Glutamatergic neuron (in vitro differentiated cells): ENCODE measurements around the gene DDX4. TPM values are rescaled to one million over a fixed set of nuclear protein-coding genes. Genes with fewer than 3 reads are reported as not detected.

Experiments used
- DNase-seq: peaks from one replicate; pipeline ENCODE4 v3.0.0; 2022
- H3K27ac Mint-ChIP-seq: one replicate; pipeline ENCODE4 v1.8.0; 2020; ENCODE audit warnings: mild to moderate bottlenecking, mixed read lengths, inconsistent platforms; ENCODE audit not compliant: unreplicated experiment
- H3K27me3 Mint-ChIP-seq: one replicate; pipeline ENCODE4 v1.8.0; 2020; ENCODE audit warnings: mild to moderate bottlenecking, moderate library complexity, mixed read lengths, inconsistent platforms; ENCODE audit not compliant: unreplicated experiment
- H3K36me3 Mint-ChIP-seq: one replicate; pipeline ENCODE4 v1.8.0; 2020; ENCODE audit warnings: mild to moderate bottlenecking, mixed read lengths, inconsistent platforms; ENCODE audit not compliant: unreplicated experiment
- H3K4me1 Mint-ChIP-seq: one replicate; pipeline ENCODE4 v1.8.0; 2020; ENCODE audit warnings: mild to moderate bottlenecking, low read depth, mixed read lengths, inconsistent platforms; ENCODE audit not compliant: unreplicated experiment
- H3K4me3 Mint-ChIP-seq: one replicate; pipeline ENCODE4 v1.8.0; 2020; ENCODE audit warnings: mild to moderate bottlenecking, mixed read lengths, inconsistent platforms; ENCODE audit not compliant: unreplicated experiment
- H3K9me3 Mint-ChIP-seq: one replicate; pipeline ENCODE4 v1.8.0; 2020; ENCODE audit warnings: mild to moderate bottlenecking, moderate library complexity, mixed read lengths, inconsistent platforms; ENCODE audit not compliant: unreplicated experiment
- CTCF ChIP-seq: fragments of 200-600 bp; sonication (generic); IDR thresholded peaks from one replicate; pipeline ENCODE4 v1.5.0; 2021; ENCODE audit not compliant: partially characterized antibody, unreplicated experiment
- total RNA-seq: library from RNA; stranded (reverse); fragmentation: NEBNext Ultra II Directional; extraction: Animal tissue kit (Norgen Biotek cat#: 25700); gene quantifications from one replicate; pipeline ENCODE4 v1.2.1, GENCODE V29; 2021; ENCODE audit not compliant: unreplicated experiment

DDX4 gene
- total RNA-seq, 1 donor from 2014 or later: 0.27 TPM

GRCh38 chr5:55731848-55732247 is 6.0 kb upstream of the DDX4 start:
- H3K27ac Mint-ChIP-seq: no peak overlapping the region
- no peak overlapping the region for H3K4me3 Mint-ChIP-seq
- no peak for DNase-seq
- no peaks in the 10 kb centered on the region for H3K27me3 Mint-ChIP-seq
- TF ChIP-seq CTCF: no peak
- no peaks in the 10 kb centered on the region for H3K4me1 Mint-ChIP-seq
- H3K9me3 Mint-ChIP-seq: peaks cover 2% of the 10 kb centered on the region
- H3K36me3 Mint-ChIP-seq: no peaks in the 10 kb centered on the region

GRCh38 chr5:55732585-55732984 is 5.3 kb upstream of the DDX4 start:
- no peaks in the 10 kb centered on the region for H3K36me3 Mint-ChIP-seq
- TF ChIP-seq CTCF: no peak
- no peaks in the 10 kb centered on the region for H3K4me1 Mint-ChIP-seq
- peaks cover 2% of the 10 kb centered on the region for H3K9me3 Mint-ChIP-seq
- no peak overlapping the region for H3K27ac Mint-ChIP-seq
- H3K27me3 Mint-ChIP-seq: no peaks in the 10 kb centered on the region
- no peak overlapping the region for H3K4me3 Mint-ChIP-seq
- no peak for DNase-seq

- DNase-seq: no peak
- H3K27ac Mint-ChIP-seq: no peak overlapping the region
- no peaks in the 10 kb centered on the region for H3K4me1 Mint-ChIP-seq
- H3K36me3 Mint-ChIP-seq: no peaks in the 10 kb centered on the region
- no peak for TF ChIP-seq CTCF
- no peaks in the 10 kb centered on the region for H3K27me3 Mint-ChIP-seq
- H3K9me3 Mint-ChIP-seq: peaks cover 2% of the 10 kb centered on the region
- no peak overlapping the region for H3K4me3 Mint-ChIP-seq
Observed at GRCh38 chr5:55734658-55735057, 3.2 kb upstream of the DDX4 start.

- no peak for TF ChIP-seq CTCF
- no peaks in the 10 kb centered on the region for H3K27me3 Mint-ChIP-seq
- no peak for DNase-seq
- H3K27ac Mint-ChIP-seq: no peak overlapping the region
- H3K4me1 Mint-ChIP-seq: no peaks in the 10 kb centered on the region
- H3K36me3 Mint-ChIP-seq: no peaks in the 10 kb centered on the region
- no peak overlapping the region for H3K4me3 Mint-ChIP-seq
- no peaks in the 10 kb centered on the region for H3K9me3 Mint-ChIP-seq
Observed at GRCh38 chr5:55742778-55743177, 4.9 kb downstream of the DDX4 start.

GRCh38 chr5:55747778-55748318 is 10.0 kb downstream of the DDX4 start:
- no peaks in the 10 kb centered on the region for H3K4me1 Mint-ChIP-seq
- H3K27ac Mint-ChIP-seq: no peak overlapping the region
- no peak for DNase-seq
- H3K4me3 Mint-ChIP-seq: no peak overlapping the region
- no peak for TF ChIP-seq CTCF
- no peaks in the 10 kb centered on the region for H3K36me3 Mint-ChIP-seq
- H3K9me3 Mint-ChIP-seq: no peaks in the 10 kb centered on the region
- H3K27me3 Mint-ChIP-seq: no peaks in the 10 kb centered on the region
